HG02763 (cell line): ENCODE data around the gene HDAC4.
"Not testable (repeated sequence)": the region's sequence is repeated elsewhere in the genome, so short reads cannot be mapped to it uniquely, and the experiment has no call there.

Experiments used
- ATAC-seq: cut with Tn5 transposase; IDR thresholded peaks from one replicate; pipeline ENCODE4 v1.9.1; 2021; ENCODE audit warnings: mild to moderate bottlenecking, moderate library complexity; ENCODE audit not compliant: unreplicated experiment

The HDAC4 gene

DNA sequence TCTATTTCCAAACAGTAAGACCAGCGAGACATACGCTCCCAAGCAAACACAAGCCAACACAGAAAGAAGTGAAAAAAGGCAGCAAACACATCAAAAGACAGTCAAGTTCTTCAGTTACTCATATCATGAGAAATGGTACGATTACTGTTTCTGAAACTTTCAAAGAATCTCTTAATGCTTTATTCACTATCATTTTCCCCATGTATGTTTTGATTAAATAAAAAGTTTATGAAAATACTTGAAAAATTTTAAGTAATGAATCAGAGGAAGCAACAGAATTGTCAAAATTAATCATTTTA lies 114.9 kb downstream of the HDAC4 start:
- ATAC-seq: no peak

DNA sequence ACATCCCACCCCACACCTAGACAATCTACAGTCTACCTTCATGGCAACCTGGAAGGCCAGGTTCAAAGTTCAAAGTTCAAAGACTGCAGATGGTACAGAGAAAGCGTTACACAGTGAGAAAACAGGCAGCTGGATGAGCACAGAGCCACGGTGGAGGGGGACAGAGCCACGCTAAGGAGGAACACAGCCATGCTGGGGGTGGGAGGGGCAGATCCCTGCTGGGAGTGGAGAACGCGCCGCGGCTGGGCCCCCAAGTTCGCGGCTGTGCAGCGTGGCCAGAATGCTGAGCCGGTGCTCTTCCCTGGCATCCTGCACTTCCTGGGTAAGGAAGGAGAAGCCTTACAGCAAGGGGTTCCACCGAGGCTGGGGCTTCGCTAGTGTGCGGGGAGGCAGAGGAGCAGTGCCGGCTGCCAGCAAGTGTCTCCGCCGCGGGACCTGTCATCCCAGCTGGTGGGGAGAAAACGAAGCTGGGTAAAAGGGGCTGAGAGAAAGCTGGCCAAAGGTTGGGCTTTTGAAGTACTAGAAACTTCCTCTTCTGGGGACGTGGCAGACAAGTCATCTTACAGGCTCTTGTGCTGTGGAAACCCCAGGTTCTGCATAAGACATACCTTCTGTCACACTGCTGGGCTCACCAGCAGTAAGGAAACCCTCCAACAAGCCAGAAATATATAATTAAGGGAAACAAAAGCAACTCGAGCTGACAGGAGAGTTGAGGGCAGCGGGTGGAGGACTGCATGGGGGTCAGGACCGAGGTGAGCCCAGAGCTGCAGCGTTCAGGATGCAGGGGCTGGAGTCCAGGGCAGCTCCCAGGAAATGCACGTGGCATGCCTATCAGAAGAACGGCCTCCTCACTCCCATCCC lies 115.5 kb downstream of the HDAC4 start:
- no peak for ATAC-seq

DNA sequence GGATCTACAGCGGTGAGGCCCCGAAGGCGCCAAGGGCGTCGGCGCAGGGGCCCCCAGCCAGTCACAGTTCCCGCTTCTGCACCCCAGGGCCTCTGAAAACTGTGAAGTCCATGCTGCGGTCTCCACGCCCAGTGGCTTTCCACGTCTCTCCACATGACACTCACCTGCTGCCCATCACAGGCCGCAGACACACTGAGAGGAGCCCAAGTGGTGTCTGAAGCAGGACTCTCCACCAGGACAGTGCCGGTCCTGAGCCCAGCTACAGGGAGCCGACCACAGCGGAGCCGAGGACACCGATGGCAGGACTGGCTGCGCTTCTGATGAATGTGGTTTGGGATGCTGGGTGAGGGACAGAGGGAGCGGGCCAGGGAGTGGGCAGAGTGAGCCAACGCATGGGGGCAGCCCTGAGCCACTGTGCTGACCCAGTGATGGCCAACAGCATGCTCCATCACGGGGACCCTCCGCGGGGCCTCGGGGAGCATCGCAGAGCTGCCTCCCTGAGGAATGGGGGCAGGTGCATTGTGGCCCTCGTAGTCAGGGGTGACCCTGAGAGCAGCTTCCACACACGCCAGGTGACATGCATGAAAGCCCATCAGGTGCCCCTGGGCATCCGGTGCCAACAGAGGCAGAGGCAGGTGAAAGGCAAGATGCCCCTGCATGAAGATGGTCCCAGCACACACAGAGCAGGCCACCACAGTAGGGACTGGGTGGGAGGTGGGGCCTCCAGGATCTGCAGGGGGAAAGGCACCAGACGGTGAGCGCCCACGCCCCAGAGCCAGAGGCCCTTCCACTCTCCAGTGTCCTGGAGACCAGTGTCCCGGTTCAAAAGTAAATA lies 116.6 kb downstream of the HDAC4 start:
- ATAC-seq: no peak

DNA sequence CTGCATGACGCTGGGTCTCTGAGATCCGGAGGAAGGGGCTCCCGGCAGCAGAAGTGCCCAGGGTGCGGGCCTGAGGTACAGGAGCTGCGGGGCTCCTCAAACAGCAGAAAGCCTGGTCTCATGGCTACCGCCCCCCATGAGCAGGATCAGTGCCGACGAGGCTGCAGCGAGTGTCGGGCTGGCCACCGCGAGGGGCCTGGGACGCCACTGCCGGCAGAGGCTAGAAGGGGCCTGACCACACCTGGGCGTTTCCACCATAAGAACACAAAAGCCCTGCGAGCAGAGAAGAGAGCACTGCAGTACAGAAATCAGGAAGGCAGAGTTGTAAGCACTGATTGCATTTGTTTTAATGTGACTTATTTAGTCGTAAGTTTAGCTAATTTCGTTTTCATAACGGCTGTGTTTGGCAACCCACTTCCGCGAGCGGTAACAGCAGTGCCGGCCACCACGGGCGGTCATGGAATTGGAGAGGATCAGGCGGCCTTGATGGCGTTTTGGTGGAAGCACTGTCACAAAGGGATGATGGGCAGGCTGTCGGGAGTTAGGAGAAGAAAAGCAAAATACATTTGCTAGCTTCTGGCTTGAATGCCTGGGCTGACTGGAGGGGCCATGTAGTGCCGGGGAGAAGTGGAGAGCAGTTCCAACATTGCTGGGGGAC lies 117.4 kb downstream of the HDAC4 start:
- no peak for ATAC-seq

DNA sequence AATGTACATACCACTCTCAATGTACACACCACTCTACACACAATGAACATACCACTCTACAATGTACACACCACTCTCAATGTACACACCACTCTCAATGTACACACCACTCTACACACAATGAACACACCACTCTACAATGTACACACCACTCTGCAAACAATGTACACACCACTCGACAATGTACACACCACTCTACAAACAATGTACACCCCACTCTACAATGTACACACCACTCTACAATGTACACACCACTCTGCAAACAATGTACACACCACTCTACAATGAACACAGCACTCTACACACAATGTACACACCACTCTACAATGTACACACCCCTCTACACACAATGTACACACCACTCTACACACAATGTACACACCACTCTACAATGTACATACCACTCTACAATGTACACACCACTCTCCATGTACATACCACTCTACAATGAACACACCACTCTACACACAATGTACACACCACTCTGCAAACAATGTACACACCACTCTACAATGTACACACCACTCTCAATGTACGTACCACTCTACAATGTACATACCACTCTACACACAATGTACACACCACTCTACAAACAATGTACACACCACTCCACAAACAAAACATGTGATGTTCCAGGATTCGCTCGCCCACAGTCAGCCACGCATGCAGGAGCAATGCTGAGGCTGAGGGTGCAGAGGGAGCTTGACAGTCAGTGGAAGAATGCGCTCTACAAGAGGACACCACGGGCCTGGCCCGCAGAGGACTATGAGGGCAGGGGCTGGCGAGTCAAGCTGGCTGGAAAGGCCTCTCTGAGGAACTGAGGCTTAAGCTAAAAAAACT lies 118.2 kb downstream of the HDAC4 start:
- ATAC-seq: no peak

DNA sequence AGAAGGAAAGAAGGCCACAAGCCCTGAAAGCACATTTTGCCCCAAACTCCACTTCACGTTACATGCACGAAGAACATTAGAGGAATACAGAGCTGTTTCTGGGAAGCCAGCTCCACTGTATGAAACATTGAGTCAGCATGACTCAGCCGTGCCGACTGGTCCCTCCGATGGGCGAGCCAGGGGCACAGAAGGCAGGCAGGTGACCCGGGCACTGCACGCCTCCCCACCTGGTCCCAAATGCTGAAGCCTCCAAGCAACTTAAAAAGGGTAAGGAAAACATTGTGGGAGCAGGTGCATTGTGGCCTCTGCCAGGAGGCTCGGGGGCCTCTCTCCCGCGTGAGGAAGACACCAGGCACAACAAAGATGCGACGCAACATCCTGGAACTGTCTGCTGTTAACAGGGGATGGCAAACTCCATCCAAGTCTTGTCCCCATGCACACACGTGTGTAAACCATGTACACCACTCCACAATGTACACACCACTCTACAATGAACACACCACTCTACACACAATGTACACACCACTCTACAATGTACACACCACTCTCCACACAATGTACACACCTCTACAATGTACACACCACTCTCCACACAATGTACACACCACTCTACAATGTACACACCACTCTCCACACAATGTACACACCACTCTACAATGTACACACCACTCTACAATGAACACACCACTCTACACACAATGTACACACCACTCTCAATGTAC lies 120.4 kb downstream of the HDAC4 start:
- not testable (repeated sequence) for ATAC-seq

DNA sequence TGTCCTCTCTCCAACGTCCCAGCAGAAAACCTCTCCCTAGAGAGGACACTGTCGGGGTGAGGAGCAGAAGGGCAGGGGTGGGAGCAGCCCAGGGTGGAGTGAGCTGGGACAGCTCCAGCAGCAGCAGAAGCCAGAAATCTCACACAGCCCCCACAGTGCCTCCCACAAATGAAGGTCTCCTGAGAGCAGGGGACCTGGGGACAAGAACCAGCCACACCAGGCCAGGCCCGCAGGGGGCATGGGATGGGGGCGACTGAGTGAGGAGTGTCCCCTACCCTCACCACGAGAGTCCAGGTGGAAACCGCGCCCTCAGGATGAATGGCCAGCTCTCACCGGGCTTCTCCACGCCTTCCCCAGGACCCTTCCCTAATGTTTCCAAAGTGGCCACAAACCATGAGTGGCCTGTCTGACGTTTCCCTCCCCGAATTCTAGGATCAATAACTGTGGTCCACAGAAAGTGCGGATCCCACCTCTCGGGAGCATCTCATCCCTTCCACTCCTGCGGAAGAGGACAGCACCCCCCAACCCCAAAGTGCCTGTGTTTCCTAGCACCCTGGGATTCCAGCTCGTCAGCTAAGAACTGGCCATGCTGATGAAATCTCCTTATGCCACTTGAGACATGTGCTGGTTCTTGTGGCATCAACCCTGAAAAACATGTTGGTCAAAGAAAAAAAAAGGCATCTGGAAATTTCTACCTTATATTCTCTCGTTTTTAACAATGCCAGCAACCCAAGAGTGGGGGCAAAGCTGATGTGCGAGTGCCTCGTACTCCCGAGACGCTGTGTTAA lies 121.1 kb downstream of the HDAC4 start:
- no peak for ATAC-seq

DNA sequence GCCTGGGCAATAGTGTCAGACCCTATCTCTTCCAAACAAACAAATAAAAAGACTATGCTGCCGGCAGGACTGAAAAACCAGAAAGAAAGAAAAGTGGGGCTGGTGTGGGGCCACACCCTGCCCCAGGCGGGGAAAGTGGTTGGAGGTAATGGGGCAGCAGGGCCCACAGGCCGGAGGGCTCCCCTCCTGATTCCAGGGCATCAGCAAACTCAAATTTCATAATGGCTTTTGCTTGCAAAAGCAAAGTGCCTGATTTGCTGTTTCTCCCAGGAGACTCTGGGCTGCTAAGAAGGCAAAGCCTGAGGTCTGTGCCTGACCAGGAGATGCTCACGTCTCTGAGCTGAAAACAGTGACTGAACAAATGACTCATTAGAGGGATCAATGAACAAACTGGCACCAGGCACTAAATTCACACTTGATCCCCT lies 121.9 kb downstream of the HDAC4 start:
- no peak for ATAC-seq

DNA sequence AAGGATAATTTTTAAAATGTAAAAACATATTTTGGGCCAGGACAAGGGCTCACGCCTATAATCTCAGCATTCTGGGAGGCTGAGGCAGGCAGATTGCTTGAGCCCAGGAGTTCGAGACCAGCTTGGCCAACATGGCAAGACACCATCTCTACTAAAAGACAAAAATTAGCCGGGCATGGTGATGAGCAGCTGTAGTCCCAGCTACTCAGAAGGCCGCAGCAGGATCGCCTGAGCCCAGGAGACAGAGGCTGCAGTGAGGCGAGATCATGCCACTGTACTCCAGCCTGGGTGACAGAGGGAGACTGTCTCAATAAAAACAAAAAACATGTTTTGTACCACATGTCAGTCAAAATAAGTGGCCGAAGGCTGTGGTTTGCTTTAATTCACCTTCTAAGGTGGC lies 122.5 kb downstream of the HDAC4 start:
- ATAC-seq: no peak

DNA sequence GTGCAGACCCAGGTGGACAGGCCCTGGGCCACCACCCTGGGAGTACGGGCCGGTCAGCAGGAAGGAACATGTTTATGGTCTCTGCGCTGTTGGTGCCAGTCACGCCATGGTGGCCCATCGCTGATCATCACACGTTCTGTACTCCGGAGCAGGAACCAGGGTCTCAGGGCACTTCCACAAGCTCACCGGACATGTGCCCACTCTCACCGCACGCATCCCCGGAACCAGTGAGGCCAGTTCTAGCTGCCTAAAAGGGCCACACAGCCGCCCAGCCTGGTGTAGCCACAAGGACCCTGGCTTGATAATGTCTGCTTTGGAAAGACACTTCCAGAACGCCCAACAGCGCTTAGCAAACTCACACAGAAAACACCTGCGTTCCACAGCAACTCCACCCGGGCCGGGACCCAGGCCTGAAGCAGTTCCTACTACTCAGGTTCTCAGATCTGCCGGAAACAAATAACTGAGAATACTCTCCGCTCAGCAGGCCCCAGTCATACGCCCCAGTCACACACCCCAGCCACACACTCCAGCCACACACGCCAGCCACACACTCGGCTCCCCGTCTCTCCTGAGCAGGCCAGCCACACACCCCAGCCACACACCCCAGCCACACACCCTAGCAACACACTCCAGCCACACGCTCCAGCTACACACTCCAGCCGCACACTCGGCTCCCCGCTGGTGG lies 123.3 kb downstream of the HDAC4 start:
- no peak for ATAC-seq

DNA sequence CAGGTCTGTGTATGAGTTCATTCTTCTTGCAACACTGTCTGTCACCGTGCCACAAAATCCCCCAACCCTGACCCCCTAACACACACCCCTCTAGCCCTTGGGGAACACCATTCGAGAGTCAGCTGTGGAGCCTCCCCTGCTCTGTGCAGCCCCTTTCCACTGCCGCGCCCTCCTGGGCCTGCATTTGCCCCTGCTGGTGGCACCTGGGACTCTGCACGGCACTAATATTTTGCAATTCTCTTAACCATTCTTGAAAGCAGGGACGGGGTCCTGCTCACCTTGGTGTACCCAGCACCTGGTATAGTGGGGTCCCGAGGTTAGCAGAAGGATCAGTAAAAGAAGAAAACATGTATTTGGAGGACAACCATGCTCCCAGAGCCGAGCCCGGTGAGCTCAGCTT lies 124.0 kb downstream of the HDAC4 start:
- no peak for ATAC-seq

DNA sequence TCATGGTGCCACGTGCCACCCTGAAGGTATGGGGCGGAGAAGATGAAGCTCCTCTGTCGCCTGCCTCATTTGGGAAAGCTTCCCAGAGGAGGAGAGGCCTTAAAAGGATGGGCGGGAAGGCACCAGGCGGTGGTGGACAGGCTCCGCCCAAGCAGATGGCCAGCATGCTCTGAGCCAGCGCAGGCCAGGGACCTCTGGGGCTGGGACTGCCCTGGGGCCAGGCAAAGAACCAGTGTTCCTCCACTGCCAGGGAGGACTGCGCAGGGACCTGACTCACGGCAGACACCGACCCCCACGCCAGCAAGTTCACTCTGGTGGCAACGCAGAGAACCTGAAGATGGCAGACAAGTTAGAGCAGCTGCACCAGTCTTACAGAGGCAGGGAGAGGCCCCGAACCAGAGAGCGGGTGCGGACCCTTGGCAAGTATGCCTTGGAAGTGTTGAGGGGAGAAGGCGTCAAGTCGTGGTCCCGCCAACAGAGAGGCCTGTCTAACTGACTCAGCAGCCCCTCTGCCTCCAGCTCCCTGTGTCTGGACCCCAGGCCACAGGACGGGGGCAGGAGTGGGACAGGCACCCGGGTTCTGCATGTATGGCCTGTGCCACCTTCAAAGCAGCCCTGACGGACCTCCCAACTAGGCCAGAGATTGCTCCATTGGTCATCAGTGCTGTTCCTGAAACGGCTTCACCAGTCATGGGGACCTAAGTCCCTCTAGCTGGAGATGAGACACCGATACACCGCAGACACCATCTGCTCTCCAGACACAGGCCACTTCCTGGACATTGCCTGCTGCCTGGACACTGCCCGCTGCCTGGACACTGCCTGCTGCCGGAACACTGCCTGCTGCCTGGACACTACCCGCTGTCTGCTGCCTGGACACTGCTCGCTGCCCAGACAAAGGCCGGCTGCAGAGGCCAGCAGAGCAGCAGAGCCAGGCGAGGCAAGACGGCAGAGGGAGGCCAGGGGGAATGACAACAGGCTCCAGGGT lies 124.7 kb downstream of the HDAC4 start:
- ATAC-seq: no peak

DNA sequence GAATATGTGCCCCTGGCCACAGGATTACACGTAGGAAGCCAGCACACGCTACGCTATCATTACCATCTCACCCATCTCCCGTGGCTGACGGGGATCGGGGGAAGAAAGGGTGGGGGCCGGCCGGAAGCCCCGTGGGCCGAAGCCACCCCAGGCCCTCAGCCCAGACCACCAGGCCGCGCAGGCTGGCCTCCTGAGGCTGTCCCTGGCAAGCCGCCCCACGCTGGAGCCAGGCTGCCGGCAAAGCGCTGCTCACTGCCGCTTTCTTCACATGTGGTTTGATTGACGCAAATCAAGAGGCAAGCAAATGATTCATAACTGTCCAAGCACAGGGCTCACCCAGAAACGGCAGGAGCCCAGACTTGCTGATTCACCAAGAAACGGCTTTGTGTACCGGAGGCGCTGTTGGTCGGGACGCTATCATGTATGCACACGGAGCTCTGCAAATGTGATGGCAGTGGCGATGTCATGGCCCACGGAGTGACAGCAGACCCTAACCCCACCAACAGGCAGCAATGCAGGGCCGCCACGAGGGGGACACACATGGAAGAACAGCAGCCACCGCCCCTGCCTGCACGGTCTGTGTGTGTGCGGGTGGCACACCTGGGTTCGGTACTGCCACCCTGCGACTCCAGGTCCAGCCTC lies 125.7 kb downstream of the HDAC4 start:
- no peak for ATAC-seq

DNA sequence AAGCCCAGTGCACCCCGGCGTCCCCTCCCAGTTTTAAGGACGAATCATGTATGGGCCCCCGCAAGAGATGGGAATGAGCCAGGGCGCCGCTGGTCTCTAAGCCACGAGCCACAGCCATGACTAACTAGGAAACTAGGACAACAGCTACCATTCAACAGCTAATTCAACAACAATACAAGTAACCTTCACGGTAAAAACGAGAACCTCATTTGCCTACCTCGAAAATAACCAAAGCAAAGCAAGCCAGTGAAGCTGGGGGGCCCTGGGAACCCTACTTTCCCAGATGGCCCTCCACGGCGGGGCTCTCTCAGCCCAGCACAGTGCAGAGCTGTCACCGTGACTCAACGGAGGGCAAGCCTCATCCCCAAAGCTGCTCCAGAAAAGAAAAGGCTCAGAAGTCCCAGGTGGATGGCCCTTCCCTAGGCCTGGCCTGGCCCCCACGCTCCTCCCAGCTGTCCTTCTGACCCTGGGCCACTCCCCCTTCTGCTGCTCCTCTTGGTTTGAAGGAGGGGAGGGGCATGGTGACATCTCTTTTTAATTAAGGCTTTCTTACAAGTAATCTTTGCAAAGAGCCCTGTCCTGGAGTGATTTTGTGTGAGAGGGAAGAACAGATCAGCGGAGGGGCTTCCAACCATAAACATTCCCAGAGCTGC lies 126.3 kb downstream of the HDAC4 start:
- ATAC-seq: no peak

DNA sequence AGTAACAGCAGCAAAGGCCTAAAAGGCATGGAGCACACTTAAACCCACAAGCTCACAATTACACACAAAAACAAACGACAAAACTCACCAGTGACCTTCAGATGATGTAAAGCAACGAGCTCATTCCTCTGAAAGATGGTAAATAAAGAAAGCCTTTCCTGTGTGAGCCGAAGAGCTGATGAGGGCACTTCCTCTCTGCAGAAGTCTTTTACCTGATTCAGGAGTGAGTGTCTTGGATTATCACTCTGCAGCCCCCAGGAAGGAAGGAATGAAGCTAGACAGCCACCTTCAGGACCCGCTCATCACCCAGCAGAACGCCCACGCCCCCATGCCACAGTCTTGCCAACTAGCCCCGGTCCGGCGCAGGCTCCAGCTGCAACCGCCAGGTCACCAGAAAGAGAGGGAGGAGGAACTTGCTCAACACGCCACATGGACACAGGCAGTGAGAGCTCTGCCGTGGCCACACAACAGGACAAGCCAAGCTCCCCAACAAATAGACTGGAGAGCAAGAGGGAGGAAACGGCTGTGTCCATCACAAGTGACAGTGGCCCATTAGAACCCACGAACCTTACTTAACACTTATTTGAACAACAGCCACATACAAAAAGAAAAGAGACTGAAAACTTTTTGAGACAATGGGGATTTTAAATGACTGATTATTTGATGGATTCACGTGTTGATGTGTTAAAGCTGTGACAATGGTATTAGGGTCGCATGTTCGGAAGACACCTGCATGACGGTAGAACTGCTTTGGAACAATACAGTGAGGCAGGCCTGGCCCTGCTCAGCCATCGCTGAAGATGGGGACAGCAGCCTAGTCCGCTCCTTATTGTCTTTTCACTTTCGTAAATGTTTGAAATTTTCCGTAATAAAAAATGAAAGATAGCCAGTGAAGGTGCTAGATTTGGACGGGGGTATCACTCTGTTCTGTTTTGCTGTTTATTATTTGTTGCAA lies 127.3 kb downstream of the HDAC4 start:
- ATAC-seq: no peak

DNA sequence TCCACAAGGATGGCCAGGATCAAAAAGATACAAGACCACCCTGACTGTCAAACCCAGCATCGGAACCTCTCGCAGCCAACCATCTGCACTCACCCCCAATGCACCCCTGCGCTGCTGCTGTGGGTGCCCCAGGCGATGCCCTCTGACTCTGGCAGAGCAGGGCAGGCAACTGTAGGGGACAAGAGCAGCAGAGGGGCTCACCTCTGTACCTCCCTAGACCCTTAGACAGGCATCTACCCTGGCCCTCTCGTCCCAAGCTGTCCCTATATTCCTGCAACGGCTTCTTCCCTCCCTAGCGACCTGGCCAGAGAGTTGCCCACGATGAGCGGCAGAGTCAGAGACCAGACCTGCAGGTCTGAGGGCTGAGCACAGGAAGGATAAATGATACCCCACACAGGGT lies 128.2 kb downstream of the HDAC4 start:
- no peak for ATAC-seq
